GM12878 (cell line): ENCODE data around the gene CCR5AS.

ENCODE experiments used
- ATAC-seq: fragments of 200-7000 bp; cut with Tn5 transposase; 3 replicates; pipeline ENCODE4 v1.9.1; 2020; ENCODE audit warnings: mild to moderate bottlenecking, moderate library complexity
- BruUV-seq: library from RNA; stranded (reverse); fragments of 400-500 nt; replicated peaks from 2 replicates; lab custom pipeline; 2021; lab: Mats Ljungman, UMichigan
- CTCF ChIA-PET: fragments of 300-600 bp; sonication (Branson Sonifier 250); formaldehyde crosslinking; extraction: SDS; loops from one replicate; lab custom pipeline; 2021; ENCODE audit warnings: inconsistent platforms; lab: Yijun Ruan, JAX
- POLR2A ChIA-PET: fragments of 350-600 bp; formaldehyde crosslinking; extraction: SDS; loops from one replicate; lab custom pipeline; 2021; ENCODE audit warnings: inconsistent platforms; lab: Charles Lee
- RAD21 ChIA-PET: fragments of 300-600 bp; sonication (Branson Sonifier 250); formaldehyde crosslinking; loops from one replicate; lab custom pipeline; 2023; ENCODE audit warnings: antibody characterized with exemption; ENCODE audit not compliant: unreplicated experiment; lab: Charles Lee
- SMC1A ChIA-PET: fragments of 300-600 bp; sonication (Branson Sonifier 250); formaldehyde crosslinking; loops from one replicate; lab custom pipeline; 2023; ENCODE audit not compliant: unreplicated experiment, uncharacterized antibody; lab: Charles Lee
- DNase-seq: peaks from one replicate; pipeline ENCODE4 v3.0.0-alpha.2; 2011; ENCODE audit warnings: low read depth, low spot score
- FAIRE-seq: peaks from 3 replicates; lab custom pipeline; 2011; peaks lifted over from hg19 to GRCh38; lab: Jason Lieb, UNC
- H2AFZ ChIP-seq: 2 replicates; pipeline ENCODE4 v1.6.0; 2011; ENCODE audit warnings: low read depth, low read length, control low read depth; ENCODE audit not compliant: control insufficient read depth
- H3K27ac ChIP-seq: 2 replicates; pipeline ENCODE4 v1.5.1; 2011; ENCODE audit warnings: control low read depth; ENCODE audit not compliant: control insufficient read depth, insufficient read depth
- H3K27me3 ChIP-seq, 2 experiments: replicated peaks in 1 of 2; 2 replicates each; pipeline versions ENCODE4 v1.6.0 to v1.6.1; 2011; ENCODE audit warnings: low read length in 1 of 2; ENCODE audit not compliant: control insufficient read depth in 2 of 2, insufficient read depth in 2 of 2
- H3K36me3 ChIP-seq, 2 experiments: 2 replicates each; pipeline ENCODE4 v1.5.1; 2011; ENCODE audit warnings: low read length in 1 of 2; ENCODE audit not compliant: control insufficient read depth in 2 of 2, insufficient read depth in 2 of 2
- H3K4me1 ChIP-seq: 2 replicates; pipeline ENCODE4 v1.6.1; 2011; ENCODE audit warnings: mild to moderate bottlenecking, low read length, moderate library complexity, mixed read lengths; ENCODE audit not compliant: control insufficient read depth, insufficient read depth
- H3K4me2 ChIP-seq: 2 replicates; pipeline ENCODE4 v1.6.0; 2011; ENCODE audit warnings: control low read depth; ENCODE audit not compliant: control insufficient read depth, insufficient read depth
- H3K4me3 ChIP-seq: fragments of 200-600 bp; sonication (generic); 2 replicates; pipeline ENCODE4 v1.5.1; 2016
- H3K79me2 ChIP-seq: 2 replicates; pipeline ENCODE4 v1.6.0; 2011; ENCODE audit warnings: low read length; ENCODE audit not compliant: control insufficient read depth, insufficient read depth
- H3K9ac ChIP-seq: 2 replicates; pipeline ENCODE4 v1.8.0; 2011; ENCODE audit warnings: low read length, control low read depth, mixed read lengths; ENCODE audit not compliant: control insufficient read depth, insufficient read depth
- H3K9me3 ChIP-seq: replicated peaks from 3 replicates; pipeline ENCODE4 v1.5.1; 2011; ENCODE audit warnings: mild to moderate bottlenecking, low read length; ENCODE audit not compliant: control insufficient read depth, insufficient read depth
- H4K20me1 ChIP-seq: 2 replicates; pipeline ENCODE4 v1.6.0; 2011; ENCODE audit not compliant: control insufficient read depth, insufficient read depth
- BMI1 ChIP-seq: fragments of 450-650 bp; IDR thresholded peaks from 2 replicates; pipeline ENCODE4 v1.6.1; 2016; ENCODE audit warnings: mild to moderate bottlenecking, moderate library complexity, borderline replicate concordance
- CBX3 ChIP-seq: fragments of 200-600 bp; sonication (generic); IDR thresholded peaks from 2 replicates; pipeline ENCODE4 v1.6.1; 2016; ENCODE audit warnings: low read depth, borderline replicate concordance
- CREM ChIP-seq: IDR thresholded peaks from 2 replicates; pipeline ENCODE4 v1.6.1; 2014; ENCODE audit warnings: antibody characterized with exemption, low read depth
- EGR1 ChIP-seq, 2 experiments: IDR thresholded peaks; 1 replicate in 1 of 2; 2 replicates in 1 of 2; pipeline ENCODE4 v1.6.1; 2011 to 2012; ENCODE audit warnings: low read depth in 2 of 2, low read length in 2 of 2, borderline replicate concordance in 1 of 2, mild to moderate bottlenecking in 1 of 2, moderate library complexity in 1 of 2
- EP300 ChIP-seq, 2 experiments: fragments of 150-350 bp in 1 of 2; IDR thresholded peaks; 2 replicates each; pipeline ENCODE4 v1.6.1; 2011 to 2012; ENCODE audit warnings: low read depth in 2 of 2, low read length in 2 of 2, borderline replicate concordance in 1 of 2, improper control_type of control experiment in 1 of 2, inconsistent platforms in 1 of 2; ENCODE audit not compliant: control insufficient read depth in 1 of 2
- EZH2 ChIP-seq: IDR thresholded peaks from 2 replicates; pipeline ENCODE4 v1.6.1; 2012; ENCODE audit warnings: low read depth, mild to moderate bottlenecking, control low read depth, inconsistent platforms, low read length, borderline replicate concordance; ENCODE audit not compliant: control insufficient read depth
- HSF1 ChIP-seq: fragments of 150-350 bp; IDR thresholded peaks from 2 replicates; pipeline ENCODE4 v1.6.1; 2014; ENCODE audit warnings: mild to moderate bottlenecking, low read depth, low read length
- IKZF1 ChIP-seq: fragments of 450-650 bp; conservative IDR thresholded peaks from 2 replicates; pipeline ENCODE4 v1.6.1; 2017; ENCODE audit warnings: antibody characterized with exemption, mild to moderate bottlenecking
- JUND ChIP-seq: IDR thresholded peaks from 2 replicates; pipeline ENCODE4 v1.6.1; 2012; ENCODE audit warnings: low read depth, mild to moderate bottlenecking, low read length, improper control_type of control experiment, moderate library complexity
- MEF2B ChIP-seq: fragments of 450-650 bp; IDR thresholded peaks from 2 replicates; pipeline ENCODE4 v1.6.1; 2018; ENCODE audit warnings: mild to moderate bottlenecking, moderate library complexity; ENCODE audit not compliant: partially characterized antibody, poor library complexity, severe bottlenecking
- NR2F1 ChIP-seq: fragments of 450-650 bp; conservative IDR thresholded peaks from 2 replicates; pipeline ENCODE4 v1.6.1; 2017; ENCODE audit warnings: mild to moderate bottlenecking
- NRF1 ChIP-seq: conservative IDR thresholded peaks from 2 replicates; pipeline ENCODE4 v1.6.1; 2011; ENCODE audit warnings: mild to moderate bottlenecking, low read depth, low read length, improper control_type of control experiment
- RB1 ChIP-seq: fragments of 450-650 bp; formaldehyde crosslinking; IDR thresholded peaks from 2 replicates; pipeline ENCODE4 v1.6.1; 2017; ENCODE audit warnings: mild to moderate bottlenecking, borderline replicate concordance
- STAT1 ChIP-seq: fragments of 450-650 bp; conservative IDR thresholded peaks from 2 replicates; pipeline ENCODE4 v1.6.1; 2014; ENCODE audit warnings: antibody characterized with exemption, mild to moderate bottlenecking
- WGBS: methylation state at CpG from one replicate; pipeline ENCODE4 v1.1.6; 2016; ENCODE audit warnings: low lambda C conversion rate; ENCODE audit not compliant: insufficient replicate concordance, insufficient coverage; ENCODE audit errors: missing lambda C conversion rate; 5-methylcytosine and 5-hydroxymethylcytosine counted together
- in situ Hi-C: fragments of 300-500 bp; cut with MboI; formaldehyde crosslinking; loops from 9 replicates; pipeline ENCODE4 v1.14.3; 2018; ENCODE audit warnings: mixed read lengths
- intact Hi-C: fragments of 100-400 bp; cut with micrococcal nuclease; formaldehyde crosslinking; loops from one replicate; pipeline ENCODE4 v1.14.2; 2022; ENCODE audit not compliant: unreplicated experiment
- TF ChIP-seq, protein P1 (sequence below): fragments of 450-650 bp; formaldehyde crosslinking; IDR thresholded peaks from 2 replicates; pipeline ENCODE4 v1.5.0; 2022; ENCODE audit warnings: mild to moderate bottlenecking, missing genetic modification characterization
- TF ChIP-seq, protein P2 (sequence below): fragments of 450-650 bp; formaldehyde crosslinking; IDR thresholded peaks from 2 replicates; pipeline ENCODE4 v1.4.0; 2020; ENCODE audit warnings: mild to moderate bottlenecking, moderate library complexity

Gene CCR5AS

GRCh38 chr3:46365041-46365440 is 41.8 kb downstream of the CCR5AS start:
- no peaks in the 10 kb centered on the region for H3K9me3 ChIP-seq
- RAD21 ChIA-PET: interaction anchor here (1.0 to 6.0 kb wide), 6 partner anchors 88 to 286 kb away, joined by 3 to 31 read pairs (median 4); partner anchors contain the start of gene CCR1
- intact Hi-C loops: no loop called here
- SMC1A ChIA-PET: interaction anchor here (1.4 to 2.2 kb wide), 6 partner anchors 13 to 266 kb away, joined by 3 to 13 read pairs (median 6); no protein-coding TSS in a partner anchor
- no peaks in the 10 kb centered on the region for H4K20me1 ChIP-seq
- no TSS peak for BruUV-seq
- no peak for DNase-seq
- no peaks in the 10 kb centered on the region for H3K79me2 ChIP-seq
- in situ Hi-C loops: no loop called here
- H3K27me3 ChIP-seq: no peaks in the 10 kb centered on the region
- no peak overlapping the region for H3K9ac ChIP-seq
- CTCF ChIA-PET: interaction anchor here (0.6 to 16.2 kb wide), 4 partner anchors 12 to 149 kb away, joined by 3 to 555 read pairs (median 5); no protein-coding TSS in a partner anchor
- no peaks in the 10 kb centered on the region for H3K36me3 ChIP-seq
- WGBS: 53% methylated on average over 4 of the region's 4 CpGs
- no peak overlapping the region for H2AFZ ChIP-seq
- POLR2A ChIA-PET: no interaction called here
- no peak overlapping the region for H3K4me3 ChIP-seq
- FAIRE-seq: no peak
- no peak for ATAC-seq
- H3K4me2 ChIP-seq: no peak overlapping the region
- H3K27ac ChIP-seq: no peak overlapping the region
- peaks cover 40% of the 10 kb centered on the region for H3K4me1 ChIP-seq
- TF ChIP-seq EP300 (IDR thresholded peaks at IDR 0.05; ENCODE audit: borderline replicate concordance in 1 of 2, control insufficient read depth in 1 of 2, low read depth in 2 of 2, low read length in 2 of 2) (no peak), RB1 (no peak), NRF1 (no peak), EGR1 (IDR thresholded peaks at IDR 0.05; ENCODE audit: borderline replicate concordance in 1 of 2, low read depth in 2 of 2, low read length in 2 of 2) (no peak), HSF1 (no peak), NR2F1 (no peak), BMI1 (no peak), JUND (no peak), CREM (no peak), IKZF1 (no peak), EZH2 (no peak), CBX3 (no peak), STAT1 (no peak), MEF2B (no peak)
- TF ChIP-seq, protein P1, sequence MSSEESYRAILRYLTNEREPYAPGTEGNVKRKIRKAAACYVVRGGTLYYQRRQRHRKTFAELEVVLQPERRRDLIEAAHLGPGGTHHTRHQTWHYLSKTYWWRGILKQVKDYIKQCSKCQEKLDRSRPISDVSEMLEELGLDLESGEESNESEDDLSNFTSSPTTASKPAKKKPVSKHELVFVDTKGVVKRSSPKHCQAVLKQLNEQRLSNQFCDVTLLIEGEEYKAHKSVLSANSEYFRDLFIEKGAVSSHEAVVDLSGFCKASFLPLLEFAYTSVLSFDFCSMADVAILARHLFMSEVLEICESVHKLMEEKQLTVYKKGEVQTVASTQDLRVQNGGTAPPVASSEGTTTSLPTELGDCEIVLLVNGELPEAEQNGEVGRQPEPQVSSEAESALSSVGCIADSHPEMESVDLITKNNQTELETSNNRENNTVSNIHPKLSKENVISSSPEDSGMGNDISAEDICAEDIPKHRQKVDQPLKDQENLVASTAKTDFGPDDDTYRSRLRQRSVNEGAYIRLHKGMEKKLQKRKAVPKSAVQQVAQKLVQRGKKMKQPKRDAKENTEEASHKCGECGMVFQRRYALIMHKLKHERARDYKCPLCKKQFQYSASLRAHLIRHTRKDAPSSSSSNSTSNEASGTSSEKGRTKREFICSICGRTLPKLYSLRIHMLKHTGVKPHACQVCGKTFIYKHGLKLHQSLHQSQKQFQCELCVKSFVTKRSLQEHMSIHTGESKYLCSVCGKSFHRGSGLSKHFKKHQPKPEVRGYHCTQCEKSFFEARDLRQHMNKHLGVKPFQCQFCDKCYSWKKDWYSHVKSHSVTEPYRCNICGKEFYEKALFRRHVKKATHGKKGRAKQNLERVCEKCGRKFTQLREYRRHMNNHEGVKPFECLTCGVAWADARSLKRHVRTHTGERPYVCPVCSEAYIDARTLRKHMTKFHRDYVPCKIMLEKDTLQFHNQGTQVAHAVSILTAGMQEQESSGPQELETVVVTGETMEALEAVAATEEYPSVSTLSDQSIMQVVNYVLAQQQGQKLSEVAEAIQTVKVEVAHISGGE (CRISPR knock-in tag): no peak
- TF ChIP-seq, protein P2, sequence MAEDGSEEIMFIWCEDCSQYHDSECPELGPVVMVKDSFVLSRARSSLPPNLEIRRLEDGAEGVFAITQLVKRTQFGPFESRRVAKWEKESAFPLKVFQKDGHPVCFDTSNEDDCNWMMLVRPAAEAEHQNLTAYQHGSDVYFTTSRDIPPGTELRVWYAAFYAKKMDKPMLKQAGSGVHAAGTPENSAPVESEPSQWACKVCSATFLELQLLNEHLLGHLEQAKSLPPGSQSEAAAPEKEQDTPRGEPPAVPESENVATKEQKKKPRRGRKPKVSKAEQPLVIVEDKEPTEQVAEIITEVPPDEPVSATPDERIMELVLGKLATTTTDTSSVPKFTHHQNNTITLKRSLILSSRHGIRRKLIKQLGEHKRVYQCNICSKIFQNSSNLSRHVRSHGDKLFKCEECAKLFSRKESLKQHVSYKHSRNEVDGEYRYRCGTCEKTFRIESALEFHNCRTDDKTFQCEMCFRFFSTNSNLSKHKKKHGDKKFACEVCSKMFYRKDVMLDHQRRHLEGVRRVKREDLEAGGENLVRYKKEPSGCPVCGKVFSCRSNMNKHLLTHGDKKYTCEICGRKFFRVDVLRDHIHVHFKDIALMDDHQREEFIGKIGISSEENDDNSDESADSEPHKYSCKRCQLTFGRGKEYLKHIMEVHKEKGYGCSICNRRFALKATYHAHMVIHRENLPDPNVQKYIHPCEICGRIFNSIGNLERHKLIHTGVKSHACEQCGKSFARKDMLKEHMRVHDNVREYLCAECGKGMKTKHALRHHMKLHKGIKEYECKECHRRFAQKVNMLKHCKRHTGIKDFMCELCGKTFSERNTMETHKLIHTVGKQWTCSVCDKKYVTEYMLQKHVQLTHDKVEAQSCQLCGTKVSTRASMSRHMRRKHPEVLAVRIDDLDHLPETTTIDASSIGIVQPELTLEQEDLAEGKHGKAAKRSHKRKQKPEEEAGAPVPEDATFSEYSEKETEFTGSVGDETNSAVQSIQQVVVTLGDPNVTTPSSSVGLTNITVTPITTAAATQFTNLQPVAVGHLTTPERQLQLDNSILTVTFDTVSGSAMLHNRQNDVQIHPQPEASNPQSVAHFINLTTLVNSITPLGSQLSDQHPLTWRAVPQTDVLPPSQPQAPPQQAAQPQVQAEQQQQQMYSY (CRISPR knock-in tag): no peak
